ENCODE data around the gene RAPGEF5.

The RAPGEF5 gene

DNA sequence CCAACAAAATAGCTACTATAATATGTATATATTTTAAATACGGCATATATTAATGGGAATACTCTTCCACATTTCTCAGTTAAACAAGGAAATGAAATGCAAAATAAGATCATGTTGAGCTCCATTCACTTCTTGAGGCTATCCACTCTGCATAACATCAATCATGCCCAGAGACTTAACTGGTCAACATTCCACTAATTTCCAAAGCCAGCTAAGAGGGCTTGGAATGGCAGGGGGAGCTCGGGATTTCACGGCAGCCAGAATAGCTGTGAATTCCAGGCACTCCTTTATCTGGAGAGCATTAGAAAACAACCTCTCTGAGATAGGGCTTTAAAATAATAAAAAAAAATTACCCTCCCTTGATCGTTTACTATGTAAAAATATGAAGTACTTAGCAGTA, 216.4 kb downstream of the RAPGEF5 start:
- no peak for DNase-seq

DNA sequence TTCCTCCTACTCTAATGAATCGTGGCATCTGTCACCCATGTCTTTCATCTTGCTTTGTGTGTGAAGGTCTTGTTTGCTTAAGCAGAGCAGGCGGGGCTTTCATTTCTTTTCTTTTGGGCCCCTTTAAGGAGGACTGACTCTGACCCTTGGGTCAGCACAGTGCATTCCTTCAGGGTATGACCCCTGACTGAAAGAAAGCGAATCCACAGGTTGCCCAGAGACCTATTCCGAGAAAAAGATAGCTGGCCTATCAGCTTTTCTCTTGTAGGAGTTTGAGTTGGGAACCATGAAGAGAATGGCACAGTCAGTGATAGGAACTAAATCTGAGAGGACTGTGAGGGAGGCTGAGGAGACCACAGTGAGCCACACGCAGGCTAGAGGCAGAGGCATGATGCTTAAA, 218.1 kb downstream of the RAPGEF5 start:
- DNase-seq, result no peak

DNA sequence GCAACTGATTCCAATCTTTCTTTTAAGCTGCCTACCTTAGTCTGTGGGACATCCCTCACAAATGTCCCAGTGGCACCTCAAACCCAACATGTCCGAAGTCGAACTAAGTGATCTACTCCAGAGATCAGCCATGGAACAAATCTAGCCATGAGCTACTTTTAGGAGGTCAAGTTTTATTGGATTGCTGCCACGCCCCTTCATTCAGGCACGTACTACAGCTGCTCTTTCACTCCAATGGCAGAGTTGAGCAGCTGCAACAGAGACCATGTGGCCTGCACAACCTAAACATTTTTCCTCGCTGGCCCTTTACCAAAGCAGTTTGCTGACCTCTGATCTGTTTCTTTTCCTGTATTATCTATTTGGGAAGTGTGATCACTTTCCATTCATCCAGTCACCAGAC, 218.8 kb downstream of the RAPGEF5 start:
- no peak for DNase-seq

DNA sequence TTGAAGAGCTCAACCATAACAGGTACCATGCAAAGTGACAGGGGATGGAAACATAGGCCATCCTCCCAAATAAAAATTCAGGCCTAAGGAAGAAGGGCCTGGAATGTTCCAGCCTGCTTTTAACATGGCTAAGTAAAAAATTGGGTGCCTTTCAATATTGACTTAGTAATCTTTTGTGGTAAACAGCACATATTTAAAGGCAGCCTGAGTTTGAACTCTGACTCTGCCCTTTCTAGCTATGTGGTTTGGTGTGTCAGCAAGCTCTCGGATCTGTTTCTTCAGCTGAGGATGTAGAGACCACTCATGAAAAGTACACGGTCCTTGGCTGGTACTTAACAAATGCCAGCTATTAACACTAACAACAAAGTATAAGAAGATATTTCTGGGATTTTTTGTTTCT, 219.5 kb downstream of the RAPGEF5 start:
- DNase-seq, result no peak

DNA sequence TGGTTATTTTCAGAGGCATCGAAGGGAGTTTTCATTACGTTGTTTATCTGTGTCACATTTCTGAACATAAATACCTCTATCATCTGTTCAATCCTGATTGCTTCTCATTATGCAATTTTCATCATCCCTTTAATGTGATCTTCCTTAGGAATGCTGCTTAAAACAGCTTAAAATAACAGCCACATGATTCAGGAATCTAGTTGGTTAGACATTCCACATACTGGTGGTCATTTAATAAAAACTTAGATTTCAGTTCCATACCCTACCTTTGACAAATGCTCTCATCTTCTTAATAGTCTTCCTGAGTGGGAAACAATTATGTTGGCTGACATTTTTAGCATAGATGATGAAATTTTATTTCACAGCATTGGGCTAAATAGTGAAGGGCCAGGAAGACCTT, 219.9 kb downstream of the RAPGEF5 start:
- no peak for DNase-seq

DNA sequence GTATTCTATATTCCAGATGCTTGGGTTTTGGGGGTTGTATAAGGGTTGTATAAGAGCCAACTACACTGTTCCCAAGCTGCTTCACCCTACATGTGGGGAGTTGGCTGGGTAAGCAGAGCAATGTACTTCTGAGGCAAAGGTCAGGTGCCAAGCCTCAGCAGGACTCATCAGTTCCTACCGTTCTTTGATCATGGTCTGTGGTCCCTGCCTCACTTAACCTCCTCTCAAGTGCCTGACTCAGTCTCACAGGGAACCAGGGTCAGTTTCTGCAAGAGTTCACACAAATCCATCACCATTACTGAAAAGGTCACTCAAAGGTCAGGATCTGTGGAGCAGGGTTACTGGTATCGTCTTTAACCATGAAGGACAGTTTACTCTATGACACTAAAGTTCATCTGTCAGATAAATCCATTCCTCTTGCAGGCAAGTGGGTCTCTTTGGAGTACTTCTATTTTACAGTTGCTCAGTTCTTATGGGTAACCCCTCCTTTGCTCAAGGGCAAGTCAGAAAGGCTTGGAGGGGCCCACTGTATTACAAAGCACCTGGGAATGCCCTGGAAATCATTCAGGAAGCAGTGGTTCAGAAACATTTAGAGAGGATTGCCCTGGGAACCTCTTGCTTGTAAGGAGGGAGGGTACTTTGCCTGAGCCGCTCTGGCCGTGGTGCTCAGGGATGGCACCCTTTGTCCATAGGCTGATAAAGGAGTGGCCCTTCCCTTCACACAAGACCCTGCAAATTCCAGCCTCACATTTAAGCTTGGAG, 227.0 kb downstream of the RAPGEF5 start:
- DNase-seq, result no peak

DNA sequence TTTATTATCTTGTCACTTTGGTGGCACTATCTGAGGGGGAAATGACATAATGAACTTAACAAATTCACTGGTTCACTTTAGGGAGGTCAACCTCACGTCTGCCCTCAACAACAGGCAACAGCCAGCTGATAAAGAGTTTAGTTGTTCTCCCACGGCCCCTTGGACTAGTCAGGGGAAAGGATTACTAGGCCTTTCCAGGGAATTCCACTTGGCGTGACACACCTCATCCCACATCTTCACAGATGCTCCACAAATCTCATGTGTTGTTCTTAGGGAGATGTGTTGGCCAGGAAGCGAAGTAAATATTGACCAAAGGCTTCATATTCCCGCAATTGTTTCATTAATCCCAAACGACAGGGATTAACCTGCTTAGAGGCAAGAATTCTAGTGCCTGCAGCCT, 227.8 kb downstream of the RAPGEF5 start:
- DNase-seq, result no peak

DNA sequence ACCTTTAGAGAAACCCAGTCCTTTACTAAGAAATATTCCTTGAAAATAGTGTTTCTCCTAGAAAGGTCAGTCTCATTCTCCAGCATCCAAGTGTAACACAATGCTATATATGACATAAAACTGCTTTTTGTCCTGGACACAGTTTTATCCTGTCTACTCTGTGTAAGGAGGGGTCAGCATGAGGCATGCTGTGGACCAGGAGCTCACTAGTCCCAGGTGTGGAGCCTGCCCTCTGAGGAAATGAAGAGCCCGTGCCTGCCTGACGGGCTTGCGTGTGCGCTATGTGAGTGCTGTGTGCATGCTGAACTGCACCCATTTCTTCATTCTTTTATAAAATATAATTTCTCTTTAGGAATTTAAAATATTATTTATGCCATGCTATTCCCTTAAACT, 228.4 kb downstream of the RAPGEF5 start:
- DNase-seq, result no peak

DNA sequence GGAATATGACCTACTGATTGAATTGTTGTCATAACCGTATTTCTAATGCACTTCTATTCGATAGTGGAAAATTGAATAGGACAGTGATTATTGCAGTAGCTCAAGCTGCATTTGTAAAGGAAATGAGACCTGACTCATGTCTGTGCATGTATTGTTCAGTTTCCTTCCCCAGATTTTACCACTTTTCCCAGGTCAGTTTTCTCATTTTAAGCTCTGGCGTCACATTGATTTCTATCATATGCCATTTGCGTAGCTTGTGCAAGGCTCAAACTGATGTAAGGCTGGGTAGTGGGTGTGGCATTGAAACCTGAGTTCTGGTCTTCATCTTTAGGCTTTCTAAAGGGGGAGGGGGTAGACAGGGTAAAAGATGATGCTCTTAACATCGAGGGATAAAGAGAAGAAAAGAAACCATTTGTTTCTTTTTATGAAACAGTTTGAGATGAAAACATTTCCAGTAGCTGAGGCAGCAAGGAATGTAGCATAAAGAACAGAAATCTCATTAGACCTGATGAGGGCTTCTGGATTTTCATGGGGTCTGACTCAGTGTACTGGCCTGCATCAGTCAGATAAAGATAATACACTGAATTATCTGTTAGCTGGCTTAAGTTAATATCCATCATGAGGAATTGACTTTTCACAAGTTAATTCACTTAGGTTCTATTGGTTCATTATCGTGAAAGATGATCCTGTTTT, 229.0 kb downstream of the RAPGEF5 start:
- DNase-seq, result no peak

DNA sequence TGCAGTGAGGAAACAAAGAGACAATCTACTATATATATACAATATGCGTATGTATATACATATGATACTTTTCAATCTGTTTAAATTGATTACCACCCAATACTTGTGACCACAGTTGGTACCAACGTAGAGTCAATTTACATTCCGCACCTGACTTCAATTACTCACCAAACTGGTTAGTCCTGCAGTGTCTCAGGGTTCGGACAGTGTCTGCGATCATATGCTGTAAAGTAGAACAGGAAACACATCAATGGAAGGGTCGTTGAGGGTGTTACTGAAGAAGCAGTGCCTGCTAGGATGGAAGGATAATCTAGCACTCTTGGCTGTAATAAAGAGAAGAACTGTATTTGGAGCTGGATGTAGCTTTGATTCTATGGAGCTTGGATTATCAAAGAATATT, 231.5 kb downstream of the RAPGEF5 start:
- DNase-seq, result no peak

DNA sequence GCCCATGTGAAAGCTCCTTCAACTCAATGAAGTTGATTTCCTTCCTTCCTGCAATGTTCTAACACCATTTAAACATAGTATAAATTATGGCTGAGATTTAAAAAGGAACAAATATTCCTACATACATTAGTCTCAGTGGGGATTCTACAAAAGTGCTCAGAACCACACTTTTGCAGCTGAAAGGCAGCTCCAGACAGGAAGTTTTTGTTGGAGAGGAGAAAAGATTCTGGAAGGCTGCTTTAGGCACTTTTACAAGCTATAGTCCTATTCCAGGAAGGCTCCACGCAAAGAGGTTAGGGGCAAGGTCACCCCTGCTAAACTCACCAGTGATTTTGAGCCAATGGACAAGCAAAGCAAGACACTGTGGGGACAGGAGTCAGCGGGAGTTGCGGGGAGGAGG, 232.0 kb downstream of the RAPGEF5 start:
- DNase-seq, result no peak

DNA sequence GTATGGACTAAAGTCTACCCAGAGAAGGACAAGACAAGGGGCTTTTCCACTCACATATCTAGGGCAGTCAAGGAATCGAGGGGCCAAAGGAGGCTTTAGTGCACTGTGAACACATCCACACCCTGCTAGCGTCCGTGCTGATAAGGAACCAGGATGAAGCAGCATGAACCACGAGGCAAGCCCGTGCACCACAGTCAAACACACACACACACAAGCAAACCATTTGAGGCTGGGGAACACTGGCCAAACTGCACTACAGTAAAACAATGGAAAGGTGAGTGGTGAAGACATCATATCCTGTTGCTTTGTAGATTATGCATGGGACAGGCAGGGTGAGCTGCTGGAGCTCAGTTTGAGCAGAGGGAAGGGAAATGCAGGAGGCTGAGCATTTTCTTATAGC, 233.8 kb downstream of the RAPGEF5 start:
- DNase-seq, result no peak

DNA sequence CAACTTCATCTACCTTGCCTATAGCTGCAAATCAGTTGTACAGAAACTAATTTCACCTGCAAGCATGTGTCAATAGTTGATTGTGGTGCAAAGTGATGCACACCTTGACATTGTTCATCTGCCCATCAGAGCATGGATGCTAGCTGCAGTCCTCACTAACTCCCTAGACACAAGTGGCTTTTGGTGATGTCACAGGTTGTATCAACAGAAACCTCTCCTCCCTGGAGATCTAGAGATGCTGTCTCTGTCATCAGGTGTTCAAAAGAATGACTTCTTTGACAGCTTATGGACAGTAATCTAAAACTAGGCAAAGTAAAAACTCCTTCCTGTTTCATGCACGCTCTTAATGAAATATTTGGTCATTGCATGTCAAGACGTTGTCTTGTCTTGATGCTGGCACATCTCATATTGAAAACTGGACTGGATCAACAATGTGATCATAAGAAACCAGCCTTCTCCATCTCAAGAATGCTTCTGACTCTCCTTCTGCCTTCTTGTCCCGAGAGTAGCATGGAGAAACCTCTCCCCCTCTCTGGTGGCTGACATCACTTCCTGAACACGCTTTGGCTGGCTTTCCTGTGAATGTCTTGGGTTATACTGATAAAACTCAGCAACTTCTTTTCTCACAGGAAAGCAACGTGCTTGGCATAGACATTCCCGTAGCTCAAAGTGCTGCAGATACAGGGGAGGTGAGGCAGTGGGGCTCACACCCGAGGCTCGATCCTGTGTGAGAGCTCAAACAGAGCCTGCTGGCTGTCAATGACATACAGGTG, 235.1 kb downstream of the RAPGEF5 start:
- DNase-seq, result no peak

DNA sequence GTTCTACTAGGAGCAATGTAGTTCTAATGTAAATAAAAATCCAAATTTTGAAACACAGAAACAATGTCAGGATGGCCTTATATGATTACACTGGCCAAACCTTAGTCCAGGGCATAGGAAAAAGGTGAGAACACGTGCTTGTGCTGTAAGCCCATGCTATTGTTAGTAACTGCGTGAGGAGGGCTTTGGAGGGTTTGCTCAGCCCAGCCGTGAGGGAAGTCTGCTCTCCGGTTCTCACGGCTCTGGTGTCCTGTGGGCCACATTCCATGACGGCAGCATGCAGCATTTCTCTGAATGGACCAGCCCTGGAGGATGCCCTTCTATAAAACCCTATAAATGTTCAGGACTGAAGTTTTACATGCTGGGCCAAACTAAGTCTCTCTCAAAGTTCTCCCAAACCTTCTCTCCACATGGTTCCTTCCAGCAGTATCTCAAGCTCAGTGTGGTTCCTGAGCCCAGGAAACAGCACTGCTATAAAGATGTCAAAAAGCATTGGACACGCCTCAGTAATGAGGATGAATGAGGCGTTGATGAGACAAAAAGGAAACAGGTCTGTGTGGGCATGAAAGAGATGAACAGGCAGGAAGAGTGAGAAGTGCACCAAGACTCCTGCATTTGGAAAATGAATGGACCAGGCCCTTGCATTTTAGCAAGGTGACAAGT, 236.4 kb downstream of the RAPGEF5 start:
- no peak for DNase-seq

DNA sequence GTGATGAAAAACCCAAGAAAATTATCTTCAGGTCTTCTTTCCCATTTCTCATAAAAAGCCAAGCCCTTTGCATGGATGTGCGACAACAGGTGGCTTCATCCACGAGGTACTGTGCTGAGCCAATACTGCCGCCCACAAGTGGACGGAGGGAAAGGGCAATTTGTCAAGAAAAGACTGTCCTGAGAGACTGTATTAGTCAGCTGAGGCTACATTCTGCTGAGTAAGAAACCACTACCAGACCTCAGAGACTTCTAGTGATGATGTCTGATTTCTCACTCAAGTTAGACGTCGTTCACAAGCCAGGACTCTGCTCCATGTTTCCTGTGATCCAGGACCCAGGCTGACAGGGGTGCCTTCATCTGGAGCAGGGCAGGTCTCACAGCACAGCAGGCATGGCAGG, 239.7 kb downstream of the RAPGEF5 start:
- no peak for DNase-seq

DNA sequence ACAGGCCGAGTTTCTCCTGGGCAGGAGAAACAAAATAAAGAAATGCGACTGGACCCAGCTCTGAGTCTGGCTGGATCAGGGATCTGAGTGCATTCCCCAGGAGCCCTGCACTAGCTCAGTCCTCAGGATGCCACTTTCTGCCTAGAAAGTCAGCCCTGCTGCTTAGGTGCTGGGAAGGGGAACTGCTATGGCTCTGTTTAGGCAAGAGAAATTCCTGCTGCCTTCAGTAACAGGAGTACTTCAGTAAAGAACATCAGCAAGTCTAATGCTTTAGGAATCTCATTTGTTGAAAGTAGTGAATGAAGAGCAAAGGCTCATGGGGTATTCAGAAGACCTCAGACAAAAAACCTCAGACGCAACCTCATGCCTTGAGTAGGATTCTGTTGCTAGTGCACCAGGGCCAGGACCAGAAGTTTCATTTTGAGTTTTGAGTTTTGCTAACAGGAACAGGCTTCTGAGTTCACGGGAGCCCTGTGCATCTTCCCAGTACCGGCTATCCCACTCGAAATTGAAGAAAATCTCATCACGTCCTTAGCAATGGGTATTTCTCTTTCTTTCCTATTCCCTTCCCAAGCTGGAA, 240.4 kb downstream of the RAPGEF5 start:
- DNase-seq, result no peak

DNA sequence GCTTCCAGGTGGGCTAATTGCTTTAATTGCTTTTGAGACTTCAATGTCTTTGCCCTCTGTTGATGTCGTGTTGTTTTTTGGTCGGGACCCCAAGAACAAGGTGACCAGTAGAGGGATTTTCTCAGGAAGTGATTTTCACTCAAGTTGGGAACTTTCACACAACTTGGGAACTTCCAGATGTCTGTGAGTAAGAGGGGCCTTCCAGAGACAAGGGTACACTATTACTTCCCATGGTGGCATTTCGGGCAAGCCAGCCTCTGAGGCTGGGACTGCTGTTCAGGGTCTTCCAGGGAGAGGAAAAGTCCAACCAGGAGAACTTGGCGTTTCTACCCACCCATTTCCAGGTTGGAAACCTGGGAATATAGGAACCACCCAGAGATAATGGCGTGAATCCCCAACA, 241.3 kb downstream of the RAPGEF5 start:
- no peak for DNase-seq

DNA sequence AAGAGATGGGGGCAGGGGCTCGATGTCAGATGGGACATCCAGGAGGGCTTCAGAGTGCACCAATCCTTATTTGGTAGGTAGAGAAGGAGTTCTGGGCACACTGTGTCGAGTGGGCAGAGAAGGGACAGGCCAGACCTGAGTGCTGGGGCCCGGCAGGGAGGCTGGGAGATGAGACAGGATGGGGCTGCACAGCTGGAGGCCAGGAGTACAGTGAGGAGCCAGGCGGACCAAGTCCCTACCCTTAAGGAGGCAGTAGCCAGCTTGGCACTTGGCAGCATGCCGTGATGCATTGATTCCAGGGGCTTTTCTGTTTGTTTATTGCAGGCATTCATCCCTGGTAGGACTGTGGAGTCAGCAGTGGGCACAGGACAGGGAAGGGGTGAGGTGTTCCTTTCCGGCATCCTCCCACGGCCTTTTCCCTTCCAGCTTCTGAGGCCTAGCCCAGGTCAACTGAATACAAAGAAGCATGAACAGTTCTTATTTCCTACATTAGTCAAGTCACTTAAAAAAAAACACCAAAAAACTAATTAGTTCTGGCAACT, 242.4 kb downstream of the RAPGEF5 start:
- no peak for DNase-seq

DNA sequence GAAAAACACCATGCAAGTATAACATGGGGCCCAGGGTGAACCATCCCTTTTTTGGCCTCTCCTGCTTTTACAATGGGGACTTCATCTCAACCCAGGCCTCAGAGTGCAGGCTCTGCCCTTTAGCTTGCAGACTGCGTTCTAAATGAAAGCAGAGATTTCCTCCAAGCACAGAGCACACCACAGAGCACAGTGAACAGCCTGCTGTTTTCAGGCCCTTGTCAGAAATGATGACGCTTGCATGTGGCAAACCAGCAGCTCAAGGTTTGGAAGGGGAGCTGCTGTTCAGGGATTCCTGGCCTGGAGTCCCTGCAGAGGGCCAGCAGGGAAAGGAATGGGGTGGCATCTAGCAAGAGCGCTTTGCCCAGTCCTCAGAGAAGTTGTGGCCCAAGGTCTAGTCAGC, 243.9 kb downstream of the RAPGEF5 start:
- no peak for DNase-seq

DNA sequence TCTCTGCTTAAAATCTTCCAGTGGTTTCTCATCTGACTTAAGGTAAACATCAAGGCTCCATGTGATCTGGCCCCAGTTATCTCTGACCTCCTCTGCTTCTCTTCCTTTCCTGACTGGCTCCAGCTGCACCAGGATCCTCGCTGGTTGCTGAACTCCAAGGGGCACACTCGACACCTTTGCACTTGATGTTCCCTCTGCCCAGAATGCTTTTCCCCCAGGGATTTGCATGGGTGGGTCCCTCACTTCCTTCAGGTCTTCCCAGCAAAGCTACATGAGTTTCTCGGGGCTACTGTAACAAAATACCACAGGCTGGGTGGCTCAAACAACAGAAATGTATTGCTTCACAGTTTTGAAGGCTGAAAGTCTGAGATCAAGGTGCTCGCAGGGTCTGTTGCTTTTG, 245.3 kb downstream of the RAPGEF5 start:
- no peak for DNase-seq

DNA sequence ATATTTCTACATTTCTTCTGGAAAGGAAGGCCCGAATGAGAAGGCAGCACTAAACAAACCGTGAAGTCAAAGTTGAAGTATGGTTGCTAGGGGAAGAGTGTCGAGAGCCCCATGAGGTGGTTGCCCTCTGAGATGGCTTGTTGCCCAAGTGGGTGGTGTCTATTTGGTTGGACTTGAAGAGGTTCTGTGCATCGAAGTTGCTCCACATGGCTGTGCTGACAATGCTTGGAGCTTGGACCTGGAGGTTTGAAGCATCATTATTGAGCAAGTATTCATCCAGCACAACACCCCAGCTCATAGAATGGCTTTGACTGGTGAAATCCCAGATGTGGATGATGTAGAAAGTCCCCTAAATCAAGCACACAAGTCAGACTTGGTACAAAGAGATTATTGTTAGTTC, 246.1 kb downstream of the RAPGEF5 start:
- no peak for DNase-seq

DNA sequence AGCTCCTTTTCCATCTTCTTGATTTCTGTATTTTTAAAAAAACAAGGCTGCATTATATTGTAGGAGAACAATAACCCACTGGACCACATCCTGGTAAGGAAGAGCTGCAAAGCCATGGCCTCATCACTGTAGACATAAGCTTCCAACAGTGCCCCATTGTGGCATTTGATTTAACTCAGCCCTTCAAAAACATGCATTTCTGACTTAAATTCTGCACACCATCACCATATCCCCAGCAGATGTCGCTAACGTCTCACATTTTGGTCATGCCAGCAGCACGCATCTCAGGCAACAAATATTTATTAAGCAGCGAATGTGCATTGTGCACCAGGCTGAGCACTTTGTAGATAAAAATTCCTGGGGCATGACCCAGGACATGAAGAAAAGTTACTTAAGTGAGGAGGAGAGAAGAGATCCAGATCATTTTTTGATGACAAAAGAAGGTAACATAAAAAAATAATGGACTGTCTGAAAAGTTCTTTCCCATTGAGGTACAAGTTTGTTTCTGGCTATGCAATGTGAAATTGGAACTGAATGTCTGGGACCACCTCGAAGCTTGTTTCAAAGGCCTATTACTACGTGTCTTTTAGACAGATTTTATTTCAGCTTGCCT, 246.6 kb downstream of the RAPGEF5 start:
- DNase-seq, result peak; percentile 41

Measured in effector CD4-positive, alpha-beta T cell (primary cell).